Measurements from ENCODE around the gene ADIRF.

The ADIRF gene

GRCh38 chr10:86967481-86967941 is 771 bp upstream of the ADIRF start:
- DNase-seq (ENCODE audit: low read depth) = no peak
- no peak for TF ChIP-seq CTCF (conservative IDR thresholded peaks at IDR 0.05; ENCODE audit: control insufficient read depth, insufficient read depth, low read depth, low read length)
- peak overlapping the region; percentile 66 for H3K4me3 ChIP-seq (ENCODE audit: control insufficient read depth, low read depth, low read length)

DNA sequence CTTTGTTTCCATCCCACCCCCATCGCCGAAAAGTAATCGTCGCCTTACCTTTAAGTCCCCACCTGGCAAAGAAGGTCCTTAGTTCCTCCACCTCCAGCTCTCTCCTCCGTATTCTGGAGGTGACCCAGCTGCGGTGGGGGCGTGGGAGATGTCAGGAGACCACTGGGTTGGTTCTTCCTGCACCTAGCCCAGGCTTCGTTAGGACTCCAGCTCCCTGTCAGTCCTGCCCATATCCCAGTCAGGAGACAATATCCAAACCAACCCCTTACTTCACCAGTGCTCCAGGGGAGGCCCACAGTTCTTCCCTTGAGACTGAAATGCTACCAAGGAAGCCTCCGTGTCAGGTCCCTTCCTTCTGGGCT is 693 bp downstream of the ADIRF start:
- peak overlapping the region; percentile 66 for H3K4me3 ChIP-seq (ENCODE audit: control insufficient read depth, low read depth, low read length)
- no peak for DNase-seq (ENCODE audit: low read depth)
- TF ChIP-seq CTCF (conservative IDR thresholded peaks at IDR 0.05; ENCODE audit: control insufficient read depth, insufficient read depth, low read depth, low read length) = no peak

DNA sequence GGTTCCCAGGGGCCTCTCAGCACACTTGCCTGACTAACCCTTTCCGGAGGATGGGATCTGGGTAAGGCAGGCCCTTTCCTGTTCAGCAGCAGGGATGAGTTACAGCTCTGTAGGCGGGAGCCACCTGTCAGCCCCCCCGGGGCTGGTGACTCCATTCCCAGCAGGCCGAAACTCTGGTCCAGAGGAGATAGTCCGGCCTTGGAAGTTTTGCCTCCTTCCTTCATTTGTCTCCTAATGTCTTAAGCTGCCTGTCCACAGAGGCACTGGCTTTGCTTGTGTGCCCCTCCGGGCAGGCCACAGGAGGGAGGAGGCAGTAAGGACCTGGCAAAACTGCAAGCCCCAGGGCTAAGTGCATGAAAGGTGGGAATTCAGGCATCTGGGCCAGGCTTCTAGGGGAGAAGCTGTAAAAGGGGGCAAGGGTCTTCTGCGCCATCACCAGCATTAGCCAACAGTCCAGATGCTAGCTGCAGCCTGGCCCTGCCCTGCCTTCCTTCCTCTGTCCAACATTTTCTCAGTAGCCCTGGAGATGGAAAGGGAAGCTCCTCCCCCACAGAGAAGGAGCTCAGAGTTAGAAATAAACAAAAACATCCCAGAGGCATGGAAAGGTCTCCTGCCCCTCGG is 1.2 kb downstream of the ADIRF start:
- peak overlapping the region; percentile 66 for H3K4me3 ChIP-seq (ENCODE audit: control insufficient read depth, low read depth, low read length)
- TF ChIP-seq CTCF (conservative IDR thresholded peaks at IDR 0.05; ENCODE audit: control insufficient read depth, insufficient read depth, low read depth, low read length) = no peak
- DNase-seq (ENCODE audit: low read depth) = peak; percentile 81

- TF ChIP-seq CTCF (conservative IDR thresholded peaks at IDR 0.05; ENCODE audit: control insufficient read depth, insufficient read depth, low read depth, low read length) = no peak
- DNase-seq (ENCODE audit: low read depth) = peak; percentile 67
- peak overlapping the region; percentile 66 for H3K4me3 ChIP-seq (ENCODE audit: control insufficient read depth, low read depth, low read length)
Observed at GRCh38 chr10:86970162-86970981, 2.1 kb downstream of the ADIRF start.

- TF ChIP-seq CTCF (conservative IDR thresholded peaks at IDR 0.05; ENCODE audit: control insufficient read depth, insufficient read depth, low read depth, low read length) = no peak
- DNase-seq (ENCODE audit: low read depth) = no peak
- peak overlapping the region; percentile 61 for H3K4me3 ChIP-seq (ENCODE audit: control insufficient read depth, low read depth, low read length)
Observed at GRCh38 chr10:86970982-86971231, 2.6 kb downstream of the ADIRF start.

DNA sequence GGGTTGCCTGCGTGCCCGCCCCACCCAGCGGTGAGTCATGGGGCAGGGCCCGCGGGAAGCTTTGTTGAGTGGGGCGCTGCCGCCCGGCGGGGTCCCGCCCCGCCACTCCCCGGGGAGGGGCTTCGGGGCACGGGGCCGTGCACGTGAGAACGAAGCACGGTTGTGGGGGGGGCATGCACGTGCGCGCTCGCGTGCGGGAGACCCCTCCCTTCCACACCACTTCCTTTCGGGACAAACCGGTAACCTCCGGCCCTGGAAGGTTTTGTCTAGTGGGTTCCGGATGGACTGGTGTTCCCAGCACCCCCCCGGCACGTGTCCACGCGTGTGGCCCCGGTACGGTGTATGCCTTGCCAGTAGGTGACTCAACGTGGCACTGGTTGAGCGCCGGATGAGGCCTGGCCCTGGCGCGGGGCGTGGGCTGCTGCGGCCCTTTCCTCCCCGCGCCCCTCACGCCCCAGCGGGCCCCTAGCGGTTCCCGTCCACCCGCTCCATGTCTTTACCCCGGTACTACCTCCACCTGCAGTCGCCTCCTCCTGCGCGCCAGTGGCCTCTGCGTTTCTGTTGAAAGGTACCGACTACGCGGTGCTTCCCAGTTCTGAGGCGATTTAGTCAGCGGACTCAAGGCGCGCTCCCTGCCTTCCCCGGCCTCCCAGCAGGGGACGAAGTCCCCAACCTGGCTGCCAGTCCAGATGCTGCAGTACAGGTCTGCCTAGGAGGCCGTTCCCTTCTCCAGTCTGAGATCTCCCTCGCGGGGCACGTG is 3.1 kb downstream of the ADIRF start:
- peak; percentile 90 for DNase-seq (ENCODE audit: low read depth)
- peak overlapping the region; percentile 61 for H3K4me3 ChIP-seq (ENCODE audit: control insufficient read depth, low read depth, low read length)
- TF ChIP-seq CTCF (conservative IDR thresholded peaks at IDR 0.05; ENCODE audit: control insufficient read depth, insufficient read depth, low read depth, low read length) = no peak

All from fibroblast of mammary gland (primary cell).